Testis (tissue), 2 donors: Measurements from ENCODE around the gene DRC1.

Source experiments
- CTCF ChIP-seq, 3 experiments: fragments of 450-650 bp in 2 of 3; fragments of 200-600 bp in 1 of 3; sonication (generic) in 1 of 3; IDR thresholded peaks; one replicate each; pipeline ENCODE4 v1.5.1; 2016 to 2019; ENCODE audit warnings: antibody characterized with exemption in 3 of 3, mild to moderate bottlenecking in 2 of 3, moderate library complexity in 1 of 3
- POLR2A ChIP-seq: fragments of 450-650 bp; IDR thresholded peaks from one replicate; pipeline ENCODE4 v1.6.1; 2017; ENCODE audit warnings: antibody characterized with exemption, mild to moderate bottlenecking, moderate library complexity

- no peak for TF ChIP-seq CTCF (IDR thresholded peaks at IDR 0.05)
- no peak for TF ChIP-seq POLR2A
Observed at GRCh38 chr2:26494199-26494598, 92.5 kb downstream of the DRC1 start.
